Neural cell (in vitro differentiated cells): ENCODE results near the gene LRRC27. TPM values are rescaled to one million over a fixed set of nuclear protein-coding genes. Genes with fewer than 3 reads are reported as not detected.

Experiments used
- H2AFZ ChIP-seq: fragments of 200-600, 300-800 bp; sonication (generic), shearing (Covaris generic); 2 replicates; pipeline ENCODE4 v1.6.0; 2014; ENCODE audit warnings: low read depth, mild to moderate bottlenecking, antibody characterized with exemption, low read length, moderate library complexity
- H3F3A ChIP-seq: fragments of 200-600 bp; shearing (Covaris generic); 2 replicates; pipeline ENCODE4 v1.6.1; 2016; ENCODE audit warnings: mild to moderate bottlenecking, moderate library complexity, mixed read lengths, antibody characterized with exemption, low read length; ENCODE audit not compliant: insufficient read depth, poor library complexity, severe bottlenecking
- H3K27ac ChIP-seq: fragments of 200-600, 300-800 bp; sonication (generic), shearing (Covaris generic); 2 replicates; pipeline ENCODE4 v1.5.1; 2014; ENCODE audit warnings: mild to moderate bottlenecking, low read length, moderate library complexity
- H3K27me3 ChIP-seq: fragments of 300-800, 200-600 bp; sonication (generic), shearing (Covaris generic); 2 replicates; pipeline ENCODE4 v1.6.0; 2014; ENCODE audit warnings: mild to moderate bottlenecking, low read depth, low read length, moderate library complexity; ENCODE audit not compliant: insufficient read depth
- H3K36me3 ChIP-seq: fragments of 300-800, 200-600 bp; sonication (generic), shearing (Covaris generic); 2 replicates; pipeline ENCODE4 v1.5.1; 2014; ENCODE audit warnings: mild to moderate bottlenecking, antibody characterized with exemption, low read length, moderate library complexity; ENCODE audit not compliant: insufficient read depth
- H3K4me2 ChIP-seq: fragments of 300-800, 200-600 bp; sonication (generic), shearing (Covaris generic); 2 replicates; pipeline ENCODE4 v1.6.0; 2014; ENCODE audit warnings: mild to moderate bottlenecking, low read length
- H3K4me3 ChIP-seq: fragments of 300-800, 200-600 bp; sonication (generic), shearing (Covaris generic); 2 replicates; pipeline ENCODE4 v1.5.1; 2014; ENCODE audit warnings: mild to moderate bottlenecking, low read length, moderate library complexity
- H3K79me2 ChIP-seq: fragments of 200-600 bp; shearing (Covaris generic); replicated peaks from 2 replicates; pipeline ENCODE4 v1.6.0; 2014; ENCODE audit warnings: mild to moderate bottlenecking, low read length, moderate library complexity; ENCODE audit not compliant: insufficient read depth
- H3K9ac ChIP-seq: fragments of 300-800, 200-600 bp; sonication (generic), shearing (Covaris generic); 2 replicates; pipeline ENCODE4 v1.6.1; 2016; ENCODE audit warnings: mild to moderate bottlenecking, low read length, mixed read lengths
- H3K9me2 ChIP-seq: fragments of 200-600 bp; shearing (Covaris generic); 2 replicates; pipeline ENCODE4 v1.6.1; 2016; ENCODE audit warnings: mild to moderate bottlenecking, low read length, mixed read lengths; ENCODE audit not compliant: insufficient read depth
- H3K9me3 ChIP-seq: fragments of 200-600, 300-800 bp; sonication (generic), shearing (Covaris generic); 2 replicates; pipeline ENCODE4 v1.6.1; 2016; ENCODE audit warnings: mild to moderate bottlenecking, mixed run types, low read length, moderate library complexity, mixed read lengths
- H4K20me1 ChIP-seq: fragments of 200-600 bp; shearing (Covaris generic); 2 replicates; pipeline ENCODE4 v1.6.1; 2016; ENCODE audit warnings: mild to moderate bottlenecking, mixed run types; ENCODE audit not compliant: insufficient read depth
- EP300 ChIP-seq: fragments of 450-650 bp; conservative IDR thresholded peaks from 2 replicates; pipeline ENCODE4 v1.6.1; 2014; ENCODE audit warnings: antibody characterized with exemption, mild to moderate bottlenecking, moderate library complexity; ENCODE audit not compliant: poor library complexity, severe bottlenecking
- EZH2 ChIP-seq: fragments of 200-600, 300-800 bp; shearing (Covaris generic), sonication (generic); IDR thresholded peaks from 2 replicates; pipeline ENCODE4 v1.6.1; 2014; ENCODE audit warnings: antibody characterized with exemption, low read length, borderline replicate concordance, mild to moderate bottlenecking; ENCODE audit not compliant: insufficient read depth, poor library complexity, severe bottlenecking
- MXI1 ChIP-seq: fragments of 450-650 bp; conservative IDR thresholded peaks from 2 replicates; pipeline ENCODE4 v1.6.1; 2014; ENCODE audit warnings: antibody characterized with exemption, mild to moderate bottlenecking; ENCODE audit not compliant: poor library complexity, severe bottlenecking
- POLR2AphosphoS5 ChIP-seq: IDR thresholded peaks from 2 replicates; pipeline ENCODE4 v1.6.1; 2012
- RAD21 ChIP-seq: fragments of 450-650 bp; conservative IDR thresholded peaks from 2 replicates; pipeline ENCODE4 v1.6.1; 2014; ENCODE audit warnings: antibody characterized with exemption, mild to moderate bottlenecking, moderate library complexity
- SMC3 ChIP-seq: fragments of 450-650 bp; conservative IDR thresholded peaks from 2 replicates; pipeline ENCODE4 v1.6.1; 2014; ENCODE audit warnings: antibody characterized with exemption, mild to moderate bottlenecking, moderate library complexity; ENCODE audit not compliant: poor library complexity
- TAF1 ChIP-seq: IDR thresholded peaks from 2 replicates; pipeline ENCODE4 v1.6.1; 2012; ENCODE audit warnings: low read depth
- polyA plus RNA-seq: library from polyadenylated mRNA; depleted of rRNA; stranded (reverse); fragments of >200 nt; gene quantifications from 2 replicates; pipeline ENCODE4 v1.2.3, GENCODE V29; 2014
- TF ChIP-seq, protein P1 (sequence below): IDR thresholded peaks from 2 replicates; pipeline ENCODE4 v1.6.1; 2012; ENCODE audit warnings: borderline replicate concordance
- TF ChIP-seq, protein P2 (sequence below): fragments of 450-650 bp; IDR thresholded peaks from 2 replicates; pipeline ENCODE4 v1.5.1; 2014; ENCODE audit warnings: antibody characterized with exemption, mild to moderate bottlenecking, moderate library complexity; ENCODE audit not compliant: poor library complexity, severe bottlenecking

The LRRC27 gene
- polyA plus RNA-seq, 1 donor from 2014 or later: 26.7 TPM

DNA sequence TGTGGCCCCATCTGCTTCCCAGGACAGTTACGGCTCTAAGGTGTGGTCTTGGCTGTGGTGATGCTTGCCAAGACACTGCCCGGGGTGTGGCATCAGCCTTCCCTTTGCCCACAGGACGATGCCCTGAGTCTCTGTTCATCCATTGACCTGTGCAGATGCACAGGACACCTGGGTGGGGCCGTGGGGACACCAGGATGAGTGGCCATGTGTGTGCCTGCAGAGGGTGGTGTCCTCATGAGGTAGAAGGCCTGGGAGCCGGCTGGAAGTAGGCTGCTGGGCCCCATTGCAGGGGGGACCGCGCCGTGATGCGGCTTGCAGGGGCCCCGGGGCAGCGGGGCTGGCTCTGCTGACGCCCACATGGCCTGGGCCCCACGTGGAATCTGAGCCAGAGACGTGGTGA, 42.6 kb downstream of the LRRC27 start:
- Histone ChIP-seq H3K4me3 (no peak overlapping the region), H3K27me3 (no peaks in the 10 kb centered on the region), H2AFZ (no peak overlapping the region), H3K4me2 (no peak overlapping the region), H3K9me3 (no peaks in the 10 kb centered on the region), H3F3A (no peaks in the 10 kb centered on the region), H4K20me1 (no peaks in the 10 kb centered on the region), H3K9me2 (no peaks in the 10 kb centered on the region), H3K79me2 (no peaks in the 10 kb centered on the region), H3K27ac (no peak overlapping the region), H3K9ac (no peak overlapping the region), H3K36me3 (no peaks in the 10 kb centered on the region)
- TF ChIP-seq, protein P1, sequence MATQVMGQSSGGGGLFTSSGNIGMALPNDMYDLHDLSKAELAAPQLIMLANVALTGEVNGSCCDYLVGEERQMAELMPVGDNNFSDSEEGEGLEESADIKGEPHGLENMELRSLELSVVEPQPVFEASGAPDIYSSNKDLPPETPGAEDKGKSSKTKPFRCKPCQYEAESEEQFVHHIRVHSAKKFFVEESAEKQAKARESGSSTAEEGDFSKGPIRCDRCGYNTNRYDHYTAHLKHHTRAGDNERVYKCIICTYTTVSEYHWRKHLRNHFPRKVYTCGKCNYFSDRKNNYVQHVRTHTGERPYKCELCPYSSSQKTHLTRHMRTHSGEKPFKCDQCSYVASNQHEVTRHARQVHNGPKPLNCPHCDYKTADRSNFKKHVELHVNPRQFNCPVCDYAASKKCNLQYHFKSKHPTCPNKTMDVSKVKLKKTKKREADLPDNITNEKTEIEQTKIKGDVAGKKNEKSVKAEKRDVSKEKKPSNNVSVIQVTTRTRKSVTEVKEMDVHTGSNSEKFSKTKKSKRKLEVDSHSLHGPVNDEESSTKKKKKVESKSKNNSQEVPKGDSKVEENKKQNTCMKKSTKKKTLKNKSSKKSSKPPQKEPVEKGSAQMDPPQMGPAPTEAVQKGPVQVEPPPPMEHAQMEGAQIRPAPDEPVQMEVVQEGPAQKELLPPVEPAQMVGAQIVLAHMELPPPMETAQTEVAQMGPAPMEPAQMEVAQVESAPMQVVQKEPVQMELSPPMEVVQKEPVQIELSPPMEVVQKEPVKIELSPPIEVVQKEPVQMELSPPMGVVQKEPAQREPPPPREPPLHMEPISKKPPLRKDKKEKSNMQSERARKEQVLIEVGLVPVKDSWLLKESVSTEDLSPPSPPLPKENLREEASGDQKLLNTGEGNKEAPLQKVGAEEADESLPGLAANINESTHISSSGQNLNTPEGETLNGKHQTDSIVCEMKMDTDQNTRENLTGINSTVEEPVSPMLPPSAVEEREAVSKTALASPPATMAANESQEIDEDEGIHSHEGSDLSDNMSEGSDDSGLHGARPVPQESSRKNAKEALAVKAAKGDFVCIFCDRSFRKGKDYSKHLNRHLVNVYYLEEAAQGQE: no peak
- TF ChIP-seq POLR2AphosphoS5 (no peak), SMC3 (no peak), RAD21 (no peak)

DNA sequence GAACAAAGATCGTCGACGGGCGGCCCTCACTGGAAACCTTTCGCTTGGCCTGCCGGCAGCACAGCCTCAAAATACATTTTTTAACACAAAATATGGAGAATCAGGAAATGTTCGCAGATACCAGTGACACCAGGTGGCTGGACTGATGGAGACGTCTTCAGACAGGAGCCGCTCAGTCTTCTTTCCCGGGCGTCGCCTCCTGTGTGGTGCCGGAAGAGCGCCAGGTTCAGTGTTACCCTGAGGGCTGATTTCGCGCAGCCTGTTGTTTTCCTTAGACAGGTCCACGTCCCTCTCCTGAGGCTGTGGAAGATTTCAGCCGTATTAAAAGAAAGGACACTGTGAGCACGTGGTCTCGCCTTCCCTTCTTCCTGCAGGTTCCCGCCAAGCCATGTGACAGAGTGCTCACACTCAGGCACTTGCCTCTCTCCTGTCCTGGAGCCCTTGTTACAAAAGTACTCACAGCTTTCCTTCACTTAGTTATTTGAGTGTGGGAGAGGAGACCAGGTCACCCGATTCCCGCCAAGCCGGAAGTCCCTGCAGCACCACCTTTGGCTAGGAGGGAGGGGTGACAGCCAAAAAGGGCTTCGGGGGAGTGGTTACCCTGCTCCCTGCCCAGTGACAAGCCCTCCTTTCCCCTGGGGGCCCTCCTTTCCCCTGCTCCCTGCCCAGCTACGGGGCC, 43.3 kb downstream of the LRRC27 start:
- Histone ChIP-seq H3K4me2 (no peak overlapping the region), H3F3A (no peaks in the 10 kb centered on the region), H3K9me3 (no peaks in the 10 kb centered on the region), H3K27me3 (no peaks in the 10 kb centered on the region), H3K36me3 (no peaks in the 10 kb centered on the region), H3K4me3 (no peak overlapping the region), H4K20me1 (no peaks in the 10 kb centered on the region), H3K27ac (no peak overlapping the region), H2AFZ (no peak overlapping the region), H3K79me2 (no peaks in the 10 kb centered on the region), H3K9ac (no peak overlapping the region), H3K9me2 (no peaks in the 10 kb centered on the region)
- TF ChIP-seq MXI1 (no peak), TAF1 (no peak), EP300 (no peak), SMC3 (no peak), EZH2 (no peak), RAD21 (no peak), POLR2AphosphoS5 (no peak)
- TF ChIP-seq, protein P2, sequence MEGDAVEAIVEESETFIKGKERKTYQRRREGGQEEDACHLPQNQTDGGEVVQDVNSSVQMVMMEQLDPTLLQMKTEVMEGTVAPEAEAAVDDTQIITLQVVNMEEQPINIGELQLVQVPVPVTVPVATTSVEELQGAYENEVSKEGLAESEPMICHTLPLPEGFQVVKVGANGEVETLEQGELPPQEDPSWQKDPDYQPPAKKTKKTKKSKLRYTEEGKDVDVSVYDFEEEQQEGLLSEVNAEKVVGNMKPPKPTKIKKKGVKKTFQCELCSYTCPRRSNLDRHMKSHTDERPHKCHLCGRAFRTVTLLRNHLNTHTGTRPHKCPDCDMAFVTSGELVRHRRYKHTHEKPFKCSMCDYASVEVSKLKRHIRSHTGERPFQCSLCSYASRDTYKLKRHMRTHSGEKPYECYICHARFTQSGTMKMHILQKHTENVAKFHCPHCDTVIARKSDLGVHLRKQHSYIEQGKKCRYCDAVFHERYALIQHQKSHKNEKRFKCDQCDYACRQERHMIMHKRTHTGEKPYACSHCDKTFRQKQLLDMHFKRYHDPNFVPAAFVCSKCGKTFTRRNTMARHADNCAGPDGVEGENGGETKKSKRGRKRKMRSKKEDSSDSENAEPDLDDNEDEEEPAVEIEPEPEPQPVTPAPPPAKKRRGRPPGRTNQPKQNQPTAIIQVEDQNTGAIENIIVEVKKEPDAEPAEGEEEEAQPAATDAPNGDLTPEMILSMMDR: no peak
- TF ChIP-seq, protein P1: no peak
